H1 (cell line): ENCODE measurements around the gene ZBTB20. TPM values are rescaled to one million over a fixed set of nuclear protein-coding genes. Genes with fewer than 3 reads are reported as not detected.

ENCODE experiments used
- CTCF ChIA-PET: fragments of 300-600 bp; sonication (Branson Sonifier 250); formaldehyde crosslinking; loops from one replicate; lab custom pipeline; 2021; ENCODE audit not compliant: partially characterized antibody; lab: Charles Lee
- POLR2A ChIA-PET: fragments of 300-600 bp; sonication (Branson Sonifier 250); formaldehyde crosslinking; loops from one replicate; lab custom pipeline; 2021; ENCODE audit warnings: inconsistent platforms; ENCODE audit not compliant: partially characterized antibody; lab: Charles Lee
- DNase-seq, 2 experiments: peaks; one replicate each; pipeline versions ENCODE4 v3.0.0 to v3.0.0-alpha.2; 2010 to 2022; ENCODE audit warnings: low spot score in 2 of 2, low read depth in 1 of 2, mixed read lengths in 1 of 2
- FAIRE-seq: peaks from 2 replicates; lab custom pipeline; 2011; peaks lifted over from hg19 to GRCh38; lab: Jason Lieb, UNC
- H2AFZ ChIP-seq: 2 replicates; pipeline ENCODE4 v1.8.1; 2012; ENCODE audit warnings: low read length, inconsistent platforms
- H2AK5ac ChIP-seq: 2 replicates; pipeline ENCODE4 v1.6.1; 2013; ENCODE audit warnings: low read depth, low read length
- H2BK120ac ChIP-seq: replicated peaks from 2 replicates; pipeline ENCODE3; 2013; ENCODE audit warnings: low read depth, low read length, inconsistent platforms
- H2BK12ac ChIP-seq: 2 replicates; pipeline ENCODE4 v1.6.1; 2013; ENCODE audit warnings: low read depth, low read length
- H2BK15ac ChIP-seq: 2 replicates; pipeline ENCODE4 v1.6.1; 2013; ENCODE audit warnings: low read length
- H2BK20ac ChIP-seq: 2 replicates; pipeline ENCODE4 v1.6.1; 2013; ENCODE audit warnings: low read length
- H2BK5ac ChIP-seq: 2 replicates; pipeline ENCODE4 v1.6.1; 2013; ENCODE audit warnings: low read depth, low read length
- H3K14ac ChIP-seq: 2 replicates; pipeline ENCODE4 v1.6.1; 2013; ENCODE audit warnings: inconsistent platforms; ENCODE audit not compliant: insufficient read length
- H3K18ac ChIP-seq: 2 replicates; pipeline ENCODE4 v1.6.1; 2013; ENCODE audit warnings: low read length; ENCODE audit errors: extremely low read depth
- H3K23ac ChIP-seq: 2 replicates; pipeline ENCODE4 v1.6.1; 2013; ENCODE audit warnings: inconsistent platforms; ENCODE audit not compliant: insufficient read length
- H3K23me2 ChIP-seq: 2 replicates; pipeline ENCODE4 v1.6.1; 2013; ENCODE audit warnings: low read depth, low read length
- H3K27ac ChIP-seq: 2 replicates; pipeline ENCODE4 v1.6.1; 2011; ENCODE audit warnings: low read depth, low read length, inconsistent platforms
- H3K27me3 ChIP-seq, 4 experiments: replicated peaks in 1 of 4; 1 replicate in 1 of 4; 2 replicates in 3 of 4; pipeline versions ENCODE4 v1.6.1 to v1.8.1; 2011 to 2013; ENCODE audit warnings: low read length in 3 of 4, mild to moderate bottlenecking in 3 of 4, inconsistent platforms in 2 of 4, mixed read lengths in 2 of 4, moderate library complexity in 1 of 4; ENCODE audit not compliant: control insufficient read depth in 3 of 4, insufficient read depth in 3 of 4; ENCODE audit errors: extremely low read depth in 1 of 4
- H3K36me3 ChIP-seq, 4 experiments: 2 replicates each; pipeline versions ENCODE4 v1.6.1 to v1.8.1; 2011 to 2013; ENCODE audit warnings: mild to moderate bottlenecking in 4 of 4, low read length in 3 of 4, moderate library complexity in 2 of 4, control low read depth in 1 of 4, inconsistent platforms in 1 of 4; ENCODE audit not compliant: insufficient read depth in 4 of 4, control insufficient read depth in 2 of 4
- H3K4ac ChIP-seq: replicated peaks from 2 replicates; pipeline ENCODE3; 2013; ENCODE audit warnings: low read length, low read depth, mixed read lengths, inconsistent platforms; ENCODE audit not compliant: insufficient read length
- H3K4me1 ChIP-seq, 4 experiments: replicated peaks in 1 of 4; 1 replicate in 1 of 4; 2 replicates in 3 of 4; pipeline versions ENCODE4 v1.6.1 to v1.8.1; 2011 to 2013; ENCODE audit warnings: low read length in 3 of 4, inconsistent platforms in 2 of 4, mixed read lengths in 1 of 4; ENCODE audit not compliant: insufficient read depth in 4 of 4, control insufficient read depth in 3 of 4
- H3K4me2 ChIP-seq, 2 experiments: 2 replicates each; pipeline versions ENCODE4 v1.6.1 to v1.8.1; 2011 to 2013; ENCODE audit warnings: low read depth in 2 of 2, low read length in 2 of 2, control low read depth in 1 of 2, inconsistent platforms in 1 of 2, mild to moderate bottlenecking in 1 of 2; ENCODE audit not compliant: insufficient read depth in 1 of 2
- H3K4me3 ChIP-seq, 4 experiments: fragments of 200-600, 300-600 bp in 1 of 4; sonication (generic), shearing (Covaris generic), sonication (Bioruptor Twin) in 1 of 4; 2 replicates each; pipeline versions ENCODE4 v1.5.1 to v1.8.1; 2011 to 2016; ENCODE audit warnings: low read length in 4 of 4, low read depth in 3 of 4, control low read depth in 2 of 4, inconsistent platforms in 2 of 4, mild to moderate bottlenecking in 2 of 4, mixed read lengths in 1 of 4, moderate library complexity in 1 of 4; ENCODE audit not compliant: insufficient read depth in 2 of 4; ENCODE audit errors: extremely low read depth in 1 of 4
- H3K56ac ChIP-seq: replicated peaks from 2 replicates; pipeline ENCODE3; 2013; ENCODE audit warnings: low read depth, mild to moderate bottlenecking, mixed read lengths, low read length, inconsistent platforms; ENCODE audit not compliant: insufficient read length
- H3K79me1 ChIP-seq: 2 replicates; pipeline ENCODE4 v1.6.1; 2013; ENCODE audit warnings: low read depth, low read length, control low read depth
- H3K79me2 ChIP-seq, 2 experiments: 2 replicates each; pipeline versions ENCODE4 v1.6.1 to v1.8.1; 2012 to 2013; ENCODE audit warnings: low read length in 2 of 2, mild to moderate bottlenecking in 2 of 2, inconsistent platforms in 1 of 2; ENCODE audit not compliant: insufficient read depth in 2 of 2, control insufficient read depth in 1 of 2
- H3K9ac ChIP-seq, 4 experiments: replicated peaks in 1 of 4; 1 replicate in 1 of 4; 2 replicates in 3 of 4; pipeline versions ENCODE4 v1.6.1 to v1.8.1; 2011 to 2013; ENCODE audit warnings: low read depth in 3 of 4, low read length in 3 of 4, control low read depth in 2 of 4, mild to moderate bottlenecking in 2 of 4, moderate library complexity in 2 of 4, inconsistent platforms in 1 of 4; ENCODE audit errors: extremely low read depth in 1 of 4
- H3K9me3 ChIP-seq, 2 experiments: 2 replicates each; pipeline versions ENCODE4 v1.6.1 to v1.8.1; 2012 to 2013; ENCODE audit warnings: mild to moderate bottlenecking in 2 of 2, moderate library complexity in 2 of 2, control low read depth in 1 of 2, inconsistent platforms in 1 of 2, low read depth in 1 of 2, low read length in 1 of 2, mixed read lengths in 1 of 2; ENCODE audit not compliant: insufficient read depth in 2 of 2
- H4K20me1 ChIP-seq, 2 experiments: replicated peaks in 1 of 2; 2 replicates each; pipeline versions ENCODE3 to v1.8.1; 2011 to 2013; ENCODE audit warnings: inconsistent platforms in 2 of 2, low read length in 2 of 2, mild to moderate bottlenecking in 1 of 2; ENCODE audit not compliant: insufficient read depth in 2 of 2, control insufficient read depth in 1 of 2
- H4K5ac ChIP-seq: 2 replicates; pipeline ENCODE4 v1.6.1; 2013; ENCODE audit warnings: low read length, low read depth, mixed read lengths, inconsistent platforms; ENCODE audit not compliant: insufficient read length
- H4K8ac ChIP-seq: 2 replicates; pipeline ENCODE4 v1.8.0; 2013; ENCODE audit warnings: mild to moderate bottlenecking, moderate library complexity, low read length, inconsistent platforms; ENCODE audit not compliant: insufficient read depth; ENCODE audit errors: extremely low read depth
- H4K91ac ChIP-seq: replicated peaks from 2 replicates; pipeline ENCODE3; 2013; ENCODE audit warnings: low read length, mixed read lengths, inconsistent platforms; ENCODE audit not compliant: insufficient read length
- BACH1 ChIP-seq: IDR thresholded peaks from 2 replicates; pipeline ENCODE4 v1.6.1; 2012; ENCODE audit warnings: low read length, improper control_type of control experiment
- CBX8 ChIP-seq: fragments of 300-800, 300-1000 bp; sonication (generic); IDR thresholded peaks from 2 replicates; pipeline ENCODE4 v1.7.1; 2016; ENCODE audit warnings: low read depth, low read length, borderline replicate concordance
- NANOG ChIP-seq: IDR thresholded peaks from 2 replicates; pipeline ENCODE4 v1.6.1; 2011; ENCODE audit warnings: low read length, low read depth, mild to moderate bottlenecking, inconsistent platforms; ENCODE audit not compliant: insufficient read depth, poor library complexity, severe bottlenecking
- WGBS, 2 experiments: shearing (Covaris generic) in 1 of 2; methylation state at CpG; one replicate each; pipeline versions ENCODE4 v1.1.6 to v1.1.7; 2013 to 2015; ENCODE audit warnings: low lambda C conversion rate in 2 of 2, mixed read lengths in 2 of 2, inconsistent platforms in 1 of 2, low coverage in 1 of 2, missing lambda C conversion rate in 1 of 2; ENCODE audit not compliant: insufficient replicate concordance in 2 of 2, insufficient coverage in 1 of 2, insufficient read length in 1 of 2; ENCODE audit errors: extremely low coverage in 1 of 2, missing lambda C conversion rate in 1 of 2; 5-methylcytosine and 5-hydroxymethylcytosine counted together
- polyA plus RNA-seq, 7 experiments: library from polyadenylated mRNA; depleted of rRNA in 3 of 7; stranded (reverse) in 5 of 7; unstranded in 2 of 7; fragments of >200 nt in 5 of 7; fragments of 200-250 nt in 2 of 7; gene quantifications; 1 replicate in 5 of 7; 2 replicates in 1 of 7; 4 replicates in 1 of 7; pipeline versions ENCODE4 v1.2.1 to v1.2.3, GENCODE V29; 2011 to 2013; ENCODE audit warnings: missing spikeins in 2 of 7, mixed read lengths in 2 of 7
- total RNA-seq: library from RNA; stranded (reverse); fragmentation: NEBNext Ultra II Directional; extraction: Animal tissue kit (Norgen Biotek cat#: 25700); gene quantifications from 2 replicates; pipeline ENCODE4 v1.2.1, GENCODE V29; 2021
- TF ChIP-seq, protein P1 (sequence below): IDR thresholded peaks from 2 replicates; pipeline ENCODE4 v1.6.1; 2012; ENCODE audit warnings: inconsistent platforms
- TF ChIP-seq, protein P2 (sequence below): IDR thresholded peaks from 2 replicates; pipeline ENCODE4 v1.6.1; 2011; ENCODE audit warnings: low read depth, mild to moderate bottlenecking, low read length; ENCODE audit not compliant: insufficient read depth

ZBTB20 gene
- total and polyA plus RNA-seq, 2 of the 8 experiments (the other 6 are each of a cell fraction or from before 2014, with no cell fraction given) = 0.35 to 1.3 TPM

DNA sequence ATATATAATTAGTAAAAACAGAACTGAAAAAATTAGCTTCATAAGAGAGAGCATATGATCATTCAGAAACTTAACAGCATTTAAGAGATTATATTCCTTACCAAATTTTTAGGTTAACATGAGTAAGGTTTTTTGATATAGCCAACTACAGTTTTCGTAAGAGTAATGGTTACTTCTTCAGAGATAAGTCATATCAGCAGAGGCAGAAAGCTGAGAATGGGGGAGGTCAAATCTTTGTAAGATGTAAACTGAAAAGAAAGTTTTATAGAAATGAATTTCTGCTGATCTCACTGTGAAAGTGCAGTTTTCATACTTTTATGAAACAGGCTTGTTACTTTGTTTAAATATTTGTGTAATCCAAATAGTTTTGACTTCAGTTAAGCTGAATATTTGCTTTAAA, 193.3 kb downstream of the ZBTB20 start:
- Histone ChIP-seq H2AFZ (no peak overlapping the region), H4K20me1 (no peaks in the 10 kb centered on the region), H3K23me2 (no peaks in the 10 kb centered on the region), H3K27ac (no peak overlapping the region), H3K18ac (no peak overlapping the region), H3K23ac (no peak overlapping the region), H3K36me3 (no peaks in the 10 kb centered on the region)
- ChIA-PET CTCF (interaction anchor here (0.7 kb wide), 1 partner anchor 313 kb away, joined by 3 read pairs; no protein-coding TSS in a partner anchor), POLR2A (no interaction called here)
- no peak for TF ChIP-seq BACH1
- TF ChIP-seq NANOG = no peak
- TF ChIP-seq, protein P1, sequence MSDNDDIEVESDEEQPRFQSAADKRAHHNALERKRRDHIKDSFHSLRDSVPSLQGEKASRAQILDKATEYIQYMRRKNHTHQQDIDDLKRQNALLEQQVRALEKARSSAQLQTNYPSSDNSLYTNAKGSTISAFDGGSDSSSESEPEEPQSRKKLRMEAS = no peak
- TF ChIP-seq, protein P2, sequence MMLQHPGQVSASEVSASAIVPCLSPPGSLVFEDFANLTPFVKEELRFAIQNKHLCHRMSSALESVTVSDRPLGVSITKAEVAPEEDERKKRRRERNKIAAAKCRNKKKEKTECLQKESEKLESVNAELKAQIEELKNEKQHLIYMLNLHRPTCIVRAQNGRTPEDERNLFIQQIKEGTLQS = no peak
- no peak for TF ChIP-seq CBX8
- TF ChIP-seq, all 59 proteins: peak for 0
- H4K5ac ChIP-seq = no peak overlapping the region
- FAIRE-seq (no peak), DNase-seq (no peak)
- H3K4me1 ChIP-seq = no peaks in the 10 kb centered on the region
- H2AK5ac ChIP-seq = no peak overlapping the region
- H3K79me2 ChIP-seq = no peaks in the 10 kb centered on the region
- no peak overlapping the region for H2BK20ac ChIP-seq
- 96% methylated on average over 1 of the region's 1 CpG; no CpG with 5 or more reads in 1 of the 2 experiments for WGBS, 2 experiments
- H3K4ac ChIP-seq = no peak overlapping the region
- no peak overlapping the region for H3K4me2 ChIP-seq
- H3K56ac ChIP-seq = no peak overlapping the region
- no peak overlapping the region for H2BK120ac ChIP-seq
- H4K91ac ChIP-seq = no peak overlapping the region
- H3K27me3 ChIP-seq = no peaks in the 10 kb centered on the region
- no peak overlapping the region for H4K8ac ChIP-seq
- no peak overlapping the region for H3K9ac ChIP-seq
- H3K79me1 ChIP-seq = no peaks in the 10 kb centered on the region
- H3K4me3 ChIP-seq = no peak overlapping the region
- no peak overlapping the region for H2BK15ac ChIP-seq
- no peak overlapping the region for H3K14ac ChIP-seq
- H2BK12ac ChIP-seq = no peak overlapping the region
- no peak overlapping the region for H2BK5ac ChIP-seq
- H3K9me3 ChIP-seq = no peaks in the 10 kb centered on the region
